Esophagus squamous epithelium (tissue), 5 donors: ENCODE measurements around the gene NKAIN4. TPM values are rescaled to one million over a fixed set of nuclear protein-coding genes. Genes with fewer than 3 reads are reported as not detected.
"Not testable (repeated sequence)": the region's sequence is repeated elsewhere in the genome, so short reads cannot be mapped to it uniquely, and the experiment has no call there.

Source experiments
- DNase-seq: peaks from one replicate; lab custom pipeline; 2025; lab: John Stamatoyannopoulos, UW
- H3K27ac ChIP-seq, 4 donors: fragments of 200-600 bp; sonication (generic); one replicate each; pipeline ENCODE4 v1.5.1; 2016 to 2019; ENCODE audit warnings: mild to moderate bottlenecking in 1 of 4
- H3K27me3 ChIP-seq, 4 donors: fragments of 200-600 bp; sonication (generic); 1 replicate in 3 of 4; 2 replicates in 1 of 4; pipeline versions ENCODE4 v1.5.1 to v1.6.0; 2017 to 2021; ENCODE audit warnings: antibody characterized with exemption in 1 of 4
- H3K36me3 ChIP-seq, 3 donors: fragments of 200-600 bp; sonication (generic); one replicate each; pipeline ENCODE4 v1.5.1; 2016 to 2019
- H3K4me1 ChIP-seq, 3 donors: fragments of 200-600 bp; sonication (generic); one replicate each; pipeline ENCODE4 v1.5.1; 2017 to 2019
- H3K4me3 ChIP-seq, 4 donors: fragments of 200-600 bp; sonication (generic); 1 replicate in 3 of 4; 2 replicates in 1 of 4; pipeline ENCODE4 v1.5.1; 2016 to 2019; ENCODE audit warnings: mild to moderate bottlenecking in 2 of 4, moderate library complexity in 1 of 4
- H3K9me3 ChIP-seq, 3 donors: fragments of 200-600 bp; sonication (generic); one replicate each; pipeline ENCODE4 v1.5.1; 2016 to 2019
- POLR2A ChIP-seq, 4 donors: fragments of 450-650 bp; IDR thresholded peaks; one replicate each; pipeline ENCODE4 v1.6.1; 2017; ENCODE audit warnings: antibody characterized with exemption in 4 of 4, mild to moderate bottlenecking in 4 of 4, moderate library complexity in 3 of 4
- WGBS, 2 donors: methylation state at CpG; one replicate each; pipeline ENCODE4 v1.1.5; 2018; 5-methylcytosine and 5-hydroxymethylcytosine counted together
- intact Hi-C: fragments of 100-400 bp; cut with DNase I; formaldehyde crosslinking; loops from one replicate; pipeline ENCODE4 v1.15.0; 2022
- total RNA-seq, 4 donors: library from RNA; depleted of rRNA; stranded (reverse); fragments of >200 nt; gene quantifications; one replicate each; pipeline ENCODE4 v1.1.0, GENCODE V29; 2016
- TF ChIP-seq, protein P1 (sequence below), 6 experiments: fragments of 450-650 bp in 4 of 6; fragments of 200-600 bp in 2 of 6; sonication (generic) in 2 of 6; IDR thresholded peaks; one replicate each; pipeline ENCODE4 v1.5.1; 2016 to 2019; ENCODE audit warnings: antibody characterized with exemption in 6 of 6, mild to moderate bottlenecking in 4 of 6, moderate library complexity in 4 of 6
- donor health status: DM: yes; HTN: yes; CAD: no.

Gene NKAIN4
- total RNA-seq, 4 donors from 2014 or later = not detected

DNA sequence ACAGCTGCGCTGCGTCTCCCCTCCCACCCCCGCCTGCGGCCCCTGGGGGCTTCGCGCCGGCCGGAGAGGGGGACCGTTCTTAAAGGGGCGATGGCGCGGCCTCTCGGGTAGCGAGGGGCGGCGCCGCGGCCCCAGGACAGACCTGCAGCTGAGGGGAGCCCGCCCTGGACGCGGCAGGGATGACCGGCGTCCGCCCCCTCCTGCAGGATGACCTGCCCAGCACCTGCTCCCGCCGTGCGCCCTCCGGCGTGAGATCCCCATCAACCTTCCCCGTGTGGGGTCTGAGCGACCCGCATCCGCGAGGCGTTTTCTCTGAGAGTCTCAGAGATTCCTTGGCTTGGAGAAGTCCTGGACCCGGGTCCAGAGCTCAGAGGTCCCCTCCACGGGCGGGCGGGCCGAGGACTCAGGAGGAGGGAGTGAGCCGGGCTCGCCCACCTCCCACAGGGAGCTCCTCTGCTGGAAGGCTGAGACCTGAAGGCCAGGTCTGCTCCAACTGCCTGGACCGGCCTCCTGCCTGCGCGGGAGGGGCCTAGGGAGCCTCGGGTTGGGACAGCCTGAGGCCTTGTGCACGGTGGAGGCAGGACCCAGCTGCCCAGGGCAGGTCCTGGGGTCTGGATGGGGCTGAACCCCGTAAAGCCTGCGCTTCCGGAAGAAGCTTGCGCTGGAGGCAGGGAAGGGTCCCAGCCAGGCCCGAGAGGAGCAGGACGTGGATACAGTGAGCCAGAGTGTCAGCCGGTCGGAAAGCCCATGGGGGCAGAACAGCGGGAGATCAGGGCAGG, 532 bp upstream of the NKAIN4 start:
- no peaks in the 10 kb centered on the region for H3K9me3 ChIP-seq
- no peak overlapping the region for H3K27ac ChIP-seq
- H3K27me3 ChIP-seq = peaks cover 6 to 95% (median 13%) of the 10 kb centered on the region in 4 donors
- peak overlapping the region in 2 of 4 donors; percentile 39 to 57 for H3K4me3 ChIP-seq
- intact Hi-C loops = no loop called here
- peaks cover 12 to 37% (median 17%) of the 10 kb centered on the region in 3 donors for H3K4me1 ChIP-seq
- TF ChIP-seq, protein P1, sequence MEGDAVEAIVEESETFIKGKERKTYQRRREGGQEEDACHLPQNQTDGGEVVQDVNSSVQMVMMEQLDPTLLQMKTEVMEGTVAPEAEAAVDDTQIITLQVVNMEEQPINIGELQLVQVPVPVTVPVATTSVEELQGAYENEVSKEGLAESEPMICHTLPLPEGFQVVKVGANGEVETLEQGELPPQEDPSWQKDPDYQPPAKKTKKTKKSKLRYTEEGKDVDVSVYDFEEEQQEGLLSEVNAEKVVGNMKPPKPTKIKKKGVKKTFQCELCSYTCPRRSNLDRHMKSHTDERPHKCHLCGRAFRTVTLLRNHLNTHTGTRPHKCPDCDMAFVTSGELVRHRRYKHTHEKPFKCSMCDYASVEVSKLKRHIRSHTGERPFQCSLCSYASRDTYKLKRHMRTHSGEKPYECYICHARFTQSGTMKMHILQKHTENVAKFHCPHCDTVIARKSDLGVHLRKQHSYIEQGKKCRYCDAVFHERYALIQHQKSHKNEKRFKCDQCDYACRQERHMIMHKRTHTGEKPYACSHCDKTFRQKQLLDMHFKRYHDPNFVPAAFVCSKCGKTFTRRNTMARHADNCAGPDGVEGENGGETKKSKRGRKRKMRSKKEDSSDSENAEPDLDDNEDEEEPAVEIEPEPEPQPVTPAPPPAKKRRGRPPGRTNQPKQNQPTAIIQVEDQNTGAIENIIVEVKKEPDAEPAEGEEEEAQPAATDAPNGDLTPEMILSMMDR (IDR thresholded peaks at IDR 0.05) = no peak
- no peak for TF ChIP-seq POLR2A (IDR thresholded peaks at IDR 0.05)
- DNase-seq = no peak
- H3K36me3 ChIP-seq = no peaks in the 10 kb centered on the region
- WGBS, 2 donors = 34% methylated on average over 10 of the region's 56 CpGs; no CpG with 5 or more reads in 1 of the 2 donors

- Histone ChIP-seq H3K36me3 (no peaks in the 10 kb centered on the region), H3K27ac (no peak overlapping the region), H3K27me3 (peaks cover 6 to 95% (median 13%) of the 10 kb centered on the region in 4 donors), H3K9me3 (no peaks in the 10 kb centered on the region), H3K4me1 (peaks cover 12 to 37% (median 17%) of the 10 kb centered on the region in 3 donors), H3K4me3 (peak overlapping the region; percentile 12 to 57 (median 26))
- DNase-seq = no peak
- WGBS, 2 donors = no CpG with 5 or more reads among the region's 89 CpGs
- no peak for TF ChIP-seq POLR2A (IDR thresholded peaks at IDR 0.05)
- TF ChIP-seq, protein P1 (IDR thresholded peaks at IDR 0.05) = no peak
- intact Hi-C loops = no loop called here
Observed at GRCh38 chr20:63253438-63254231, 628 bp downstream of the NKAIN4 start.

GRCh38 chr20:63253065-63253437, 1.2 kb downstream of the NKAIN4 start:
- TF ChIP-seq, protein P1 (IDR thresholded peaks at IDR 0.05) = no peak
- no peak for TF ChIP-seq POLR2A (IDR thresholded peaks at IDR 0.05)
- Histone ChIP-seq H3K4me3 (peak overlapping the region in 2 of 4 donors; percentile 39 to 57), H3K27me3 (peaks cover 6 to 95% (median 13%) of the 10 kb centered on the region in 4 donors), H3K27ac (no peak overlapping the region), H3K9me3 (no peaks in the 10 kb centered on the region), H3K36me3 (no peaks in the 10 kb centered on the region), H3K4me1 (peaks cover 12 to 37% (median 17%) of the 10 kb centered on the region in 3 donors)
- intact Hi-C loops = no loop called here
- WGBS, 2 donors = 16 to 45% methylated on average over 4 to 5 of the region's 16 CpGs
- no peak for DNase-seq

DNA sequence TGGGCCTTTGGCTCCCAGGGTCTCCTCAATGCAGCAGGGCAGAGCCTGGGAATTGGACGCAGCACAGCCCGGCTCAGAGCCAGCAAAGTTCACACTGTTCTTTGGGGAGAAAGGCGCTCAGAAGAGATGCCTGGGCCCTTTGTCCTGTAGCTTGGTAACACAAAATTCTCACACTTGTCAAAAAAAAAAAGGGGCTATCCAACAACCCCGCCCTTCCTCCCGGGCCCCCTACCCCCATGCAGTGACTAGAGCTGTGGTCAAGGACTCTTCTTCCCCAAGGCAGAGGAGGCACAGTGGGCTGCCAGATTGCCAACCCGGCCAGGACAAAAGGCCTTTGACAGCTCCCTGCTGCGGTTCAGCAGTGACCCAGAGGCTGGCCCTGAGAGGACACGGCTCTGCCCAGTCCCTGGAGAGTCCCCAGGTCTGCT, 2.0 kb downstream of the NKAIN4 start:
- no peak overlapping the region for H3K27ac ChIP-seq
- TF ChIP-seq POLR2A (IDR thresholded peaks at IDR 0.05) = no peak
- TF ChIP-seq, protein P1 (IDR thresholded peaks at IDR 0.05) = no peak
- H3K27me3 ChIP-seq = peaks cover 6 to 99% (median 13%) of the 10 kb centered on the region in 4 donors
- WGBS, 2 donors = 60 to 78% methylated on average over 2 to 6 of the region's 8 CpGs
- no peaks in the 10 kb centered on the region for H3K36me3 ChIP-seq
- intact Hi-C loops = no loop called here
- no peak overlapping the region for H3K4me3 ChIP-seq
- no peak for DNase-seq
- H3K9me3 ChIP-seq = no peaks in the 10 kb centered on the region
- peaks cover 12 to 37% (median 17%) of the 10 kb centered on the region in 3 donors for H3K4me1 ChIP-seq

DNA sequence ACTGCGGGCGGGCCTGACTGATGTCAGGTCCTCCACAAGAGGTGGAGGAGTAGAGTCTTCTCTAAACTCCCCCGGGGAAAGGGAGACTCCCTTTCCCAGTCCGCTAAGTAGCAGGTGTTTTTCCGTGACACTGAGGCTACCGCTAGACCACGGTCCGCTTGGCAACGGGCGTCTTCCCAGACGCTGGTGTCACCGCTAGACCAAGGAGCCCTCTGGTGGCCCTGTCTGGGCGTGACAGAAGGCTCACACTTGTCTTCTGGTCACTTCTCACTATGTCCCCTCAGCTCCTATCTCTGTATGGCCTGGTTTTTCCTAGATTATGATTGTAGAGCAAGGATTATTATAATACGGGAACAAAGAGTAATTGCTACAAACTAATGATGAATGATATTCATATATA, 2.9 kb downstream of the NKAIN4 start:
- H3K27ac ChIP-seq, H3K4me3 ChIP-seq, DNase-seq, intact Hi-C loops, H3K9me3 ChIP-seq, H3K36me3 ChIP-seq: not testable (repeated sequence)
- Histone ChIP-seq H3K4me1 (peaks cover 10 to 38% (median 17%) of the 10 kb centered on the region in 3 donors), H3K27me3 (peaks cover 6 to 100% (median 13%) of the 10 kb centered on the region in 4 donors)
- WGBS, 2 donors = 23 to 30% methylated on average over 8 to 9 of the region's 14 CpGs
